Fibroblast of pulmonary artery (primary cell): Measurements from ENCODE around the gene RMND5A.

ENCODE experiments used
- DNase-seq: peaks from one replicate; pipeline ENCODE4 v3.0.0-alpha.2; 2010; ENCODE audit warnings: low read depth
- H3K4me3 ChIP-seq: replicated peaks from 2 replicates; pipeline ENCODE4 v1.5.1; 2011; ENCODE audit warnings: low read depth, mild to moderate bottlenecking, control low read depth, low read length, moderate library complexity
- TF ChIP-seq, protein P1 (sequence below): IDR thresholded peaks from 2 replicates; pipeline ENCODE4 v1.5.1; 2011; ENCODE audit warnings: mild to moderate bottlenecking, control low read depth, low read length, inconsistent platforms; ENCODE audit errors: missing control alignments

Gene RMND5A

GRCh38 chr2:86821306-86821705 lies 101.2 kb downstream of the RMND5A start:
- TF ChIP-seq, protein P1, sequence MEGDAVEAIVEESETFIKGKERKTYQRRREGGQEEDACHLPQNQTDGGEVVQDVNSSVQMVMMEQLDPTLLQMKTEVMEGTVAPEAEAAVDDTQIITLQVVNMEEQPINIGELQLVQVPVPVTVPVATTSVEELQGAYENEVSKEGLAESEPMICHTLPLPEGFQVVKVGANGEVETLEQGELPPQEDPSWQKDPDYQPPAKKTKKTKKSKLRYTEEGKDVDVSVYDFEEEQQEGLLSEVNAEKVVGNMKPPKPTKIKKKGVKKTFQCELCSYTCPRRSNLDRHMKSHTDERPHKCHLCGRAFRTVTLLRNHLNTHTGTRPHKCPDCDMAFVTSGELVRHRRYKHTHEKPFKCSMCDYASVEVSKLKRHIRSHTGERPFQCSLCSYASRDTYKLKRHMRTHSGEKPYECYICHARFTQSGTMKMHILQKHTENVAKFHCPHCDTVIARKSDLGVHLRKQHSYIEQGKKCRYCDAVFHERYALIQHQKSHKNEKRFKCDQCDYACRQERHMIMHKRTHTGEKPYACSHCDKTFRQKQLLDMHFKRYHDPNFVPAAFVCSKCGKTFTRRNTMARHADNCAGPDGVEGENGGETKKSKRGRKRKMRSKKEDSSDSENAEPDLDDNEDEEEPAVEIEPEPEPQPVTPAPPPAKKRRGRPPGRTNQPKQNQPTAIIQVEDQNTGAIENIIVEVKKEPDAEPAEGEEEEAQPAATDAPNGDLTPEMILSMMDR: no peak
- H3K4me3 ChIP-seq: no peak overlapping the region

GRCh38 chr2:86821842-86822241 lies 101.8 kb downstream of the RMND5A start:
- TF ChIP-seq, protein P1: no peak
- H3K4me3 ChIP-seq: no peak overlapping the region
- no peak for DNase-seq

More at GRCh38 chr2:86821306-86821705, 101.2 kb downstream of the RMND5A start:
- DNase-seq: no peak

- TF ChIP-seq, protein P1: no peak
- DNase-seq: no peak
- no peak overlapping the region for H3K4me3 ChIP-seq
Measured at GRCh38 chr2:86822668-86823345, 102.7 kb downstream of the RMND5A start.

DNA sequence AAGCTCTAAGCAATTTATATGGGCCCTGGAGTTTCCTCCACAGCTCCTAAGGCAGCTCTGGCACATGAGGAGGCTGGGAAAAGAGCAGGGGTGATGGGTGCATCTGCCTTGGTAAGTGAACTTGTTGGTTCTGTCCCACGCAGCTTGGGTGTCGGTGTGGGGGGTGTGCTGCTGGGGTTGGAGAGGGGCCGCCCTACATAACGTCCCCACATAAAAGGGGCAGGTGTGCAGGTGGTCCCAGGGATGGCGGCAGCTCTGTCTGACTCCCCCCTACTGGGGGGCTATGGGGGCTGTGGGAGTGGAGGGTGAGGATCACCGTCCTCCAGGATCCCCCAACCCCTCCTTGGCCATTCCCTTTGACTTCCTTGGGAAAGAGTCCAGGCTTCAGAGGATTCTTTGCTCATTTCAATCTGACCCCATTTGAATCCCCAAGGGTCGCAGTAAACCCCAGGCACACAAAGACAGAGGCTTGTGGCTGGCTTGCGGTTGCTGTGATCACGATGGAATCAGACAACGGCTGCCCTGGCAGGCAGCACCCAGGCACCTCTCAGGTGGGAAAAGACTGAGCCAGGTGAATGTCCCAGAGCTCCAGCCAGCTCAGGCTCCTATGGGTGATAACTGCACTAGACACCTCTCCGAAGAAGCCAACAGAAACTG lies 105.1 kb downstream of the RMND5A start:
- no peak overlapping the region for H3K4me3 ChIP-seq
- DNase-seq: no peak
- TF ChIP-seq, protein P1: no peak

GRCh38 chr2:86825693-86826381 lies 105.7 kb downstream of the RMND5A start:
- no peak overlapping the region for H3K4me3 ChIP-seq
- TF ChIP-seq, protein P1: no peak
- no peak for DNase-seq

GRCh38 chr2:86826951-86827350 lies 106.9 kb downstream of the RMND5A start:
- TF ChIP-seq, protein P1: no peak
- no peak for DNase-seq
- H3K4me3 ChIP-seq: no peak overlapping the region
